BJ (cell line): ENCODE data around the gene CRYGN. TPM values are rescaled to one million over a fixed set of nuclear protein-coding genes. Genes with fewer than 3 reads are reported as not detected.

Source experiments
- CTCF ChIA-PET: fragments of 350-600 bp; formaldehyde crosslinking; extraction: SDS; loops from one replicate; lab custom pipeline; 2021; ENCODE audit warnings: antibody characterized with exemption, inconsistent platforms; lab: Yijun Ruan, JAX
- POLR2A ChIA-PET: fragments of 300-600 bp; sonication (Branson Sonifier 250); formaldehyde crosslinking; extraction: SDS; loops from one replicate; lab custom pipeline; 2021; ENCODE audit warnings: antibody characterized with exemption; lab: Charles Lee
- DNase-seq: peaks from one replicate; pipeline ENCODE4 v3.0.0-alpha.2; 2011; ENCODE audit warnings: low read depth
- H3K27me3 ChIP-seq: 2 replicates; pipeline ENCODE4 v1.6.0; 2011; ENCODE audit warnings: low read length; ENCODE audit not compliant: control insufficient read depth, insufficient read depth
- H3K36me3 ChIP-seq: 2 replicates; pipeline ENCODE4 v1.5.1; 2011; ENCODE audit warnings: low read length; ENCODE audit not compliant: control insufficient read depth, insufficient read depth
- H3K4me3 ChIP-seq: 2 replicates; pipeline ENCODE4 v1.5.1; 2011; ENCODE audit warnings: low read depth, mild to moderate bottlenecking, control low read depth, low read length
- polyA plus RNA-seq: library from polyadenylated mRNA; depleted of rRNA; stranded (reverse); fragments of >200 nt; gene quantifications from 2 replicates; pipeline ENCODE4 v1.2.3, GENCODE V29; 2011
- TF ChIP-seq, protein P1 (sequence below): IDR thresholded peaks from 2 replicates; pipeline ENCODE4 v1.5.1; 2011; ENCODE audit warnings: low read depth, mild to moderate bottlenecking, control low read depth, inconsistent platforms, low read length, moderate library complexity; ENCODE audit not compliant: insufficient read depth

The CRYGN gene
- polyA plus RNA-seq, 1 experiment: 0.10 TPM

DNA sequence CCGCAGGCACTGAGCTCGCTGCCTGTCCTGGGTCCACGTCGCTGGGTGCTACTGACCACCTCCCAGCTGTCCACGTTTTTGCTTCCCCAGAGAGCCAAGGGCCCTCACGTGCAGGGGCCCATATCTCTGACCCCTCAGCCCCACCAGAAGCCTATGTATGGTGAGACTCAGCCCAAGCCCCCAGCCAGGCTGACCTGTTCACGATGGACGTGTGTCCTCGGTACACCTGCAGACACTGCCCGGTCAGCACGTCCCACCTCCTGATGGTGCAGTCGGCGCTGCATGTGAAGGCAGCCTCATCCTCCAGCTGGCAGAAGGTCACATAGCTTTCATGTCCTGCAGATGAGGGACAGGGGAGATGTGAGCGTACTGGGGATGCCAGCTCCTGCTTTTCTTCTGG is 40.0 kb downstream of the CRYGN start:
- DNase-seq: no peak
- TF ChIP-seq, protein P1, sequence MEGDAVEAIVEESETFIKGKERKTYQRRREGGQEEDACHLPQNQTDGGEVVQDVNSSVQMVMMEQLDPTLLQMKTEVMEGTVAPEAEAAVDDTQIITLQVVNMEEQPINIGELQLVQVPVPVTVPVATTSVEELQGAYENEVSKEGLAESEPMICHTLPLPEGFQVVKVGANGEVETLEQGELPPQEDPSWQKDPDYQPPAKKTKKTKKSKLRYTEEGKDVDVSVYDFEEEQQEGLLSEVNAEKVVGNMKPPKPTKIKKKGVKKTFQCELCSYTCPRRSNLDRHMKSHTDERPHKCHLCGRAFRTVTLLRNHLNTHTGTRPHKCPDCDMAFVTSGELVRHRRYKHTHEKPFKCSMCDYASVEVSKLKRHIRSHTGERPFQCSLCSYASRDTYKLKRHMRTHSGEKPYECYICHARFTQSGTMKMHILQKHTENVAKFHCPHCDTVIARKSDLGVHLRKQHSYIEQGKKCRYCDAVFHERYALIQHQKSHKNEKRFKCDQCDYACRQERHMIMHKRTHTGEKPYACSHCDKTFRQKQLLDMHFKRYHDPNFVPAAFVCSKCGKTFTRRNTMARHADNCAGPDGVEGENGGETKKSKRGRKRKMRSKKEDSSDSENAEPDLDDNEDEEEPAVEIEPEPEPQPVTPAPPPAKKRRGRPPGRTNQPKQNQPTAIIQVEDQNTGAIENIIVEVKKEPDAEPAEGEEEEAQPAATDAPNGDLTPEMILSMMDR: no peak
- CTCF ChIA-PET: interaction anchor here (0.6 to 1.7 kb wide), 7 partner anchors 12 to 93 kb away, joined by 3 to 6 read pairs (median 4); no protein-coding TSS in a partner anchor
- Histone ChIP-seq H3K27me3 (peaks cover 6% of the 10 kb centered on the region), H3K4me3 (no peak overlapping the region), H3K36me3 (no peaks in the 10 kb centered on the region)
- POLR2A ChIA-PET: no interaction called here

DNA sequence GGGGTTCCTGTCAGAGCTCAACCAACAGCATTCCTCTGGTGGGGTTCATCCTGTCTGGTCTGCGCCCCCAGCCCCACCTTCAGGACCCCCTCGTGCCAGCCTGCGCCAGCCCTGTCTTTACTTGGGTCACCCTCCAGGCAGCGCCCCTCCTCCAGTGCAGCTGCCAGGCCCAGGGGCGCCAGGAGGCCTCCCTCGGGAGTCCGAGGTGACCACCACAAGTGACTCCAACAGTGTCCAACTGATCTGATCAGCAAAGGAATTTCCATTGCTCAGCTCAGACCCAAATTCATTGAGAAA is 40.7 kb downstream of the CRYGN start:
- CTCF ChIA-PET: interaction anchor here (0.6 to 1.7 kb wide), 7 partner anchors 18 to 84 kb away, joined by 3 to 6 read pairs (median 4); no protein-coding TSS in a partner anchor
- Histone ChIP-seq H3K4me3 (no peak overlapping the region), H3K36me3 (no peaks in the 10 kb centered on the region), H3K27me3 (peaks cover 8% of the 10 kb centered on the region)
- TF ChIP-seq, protein P1: no peak
- DNase-seq: no peak
- POLR2A ChIA-PET: no interaction called here

DNA sequence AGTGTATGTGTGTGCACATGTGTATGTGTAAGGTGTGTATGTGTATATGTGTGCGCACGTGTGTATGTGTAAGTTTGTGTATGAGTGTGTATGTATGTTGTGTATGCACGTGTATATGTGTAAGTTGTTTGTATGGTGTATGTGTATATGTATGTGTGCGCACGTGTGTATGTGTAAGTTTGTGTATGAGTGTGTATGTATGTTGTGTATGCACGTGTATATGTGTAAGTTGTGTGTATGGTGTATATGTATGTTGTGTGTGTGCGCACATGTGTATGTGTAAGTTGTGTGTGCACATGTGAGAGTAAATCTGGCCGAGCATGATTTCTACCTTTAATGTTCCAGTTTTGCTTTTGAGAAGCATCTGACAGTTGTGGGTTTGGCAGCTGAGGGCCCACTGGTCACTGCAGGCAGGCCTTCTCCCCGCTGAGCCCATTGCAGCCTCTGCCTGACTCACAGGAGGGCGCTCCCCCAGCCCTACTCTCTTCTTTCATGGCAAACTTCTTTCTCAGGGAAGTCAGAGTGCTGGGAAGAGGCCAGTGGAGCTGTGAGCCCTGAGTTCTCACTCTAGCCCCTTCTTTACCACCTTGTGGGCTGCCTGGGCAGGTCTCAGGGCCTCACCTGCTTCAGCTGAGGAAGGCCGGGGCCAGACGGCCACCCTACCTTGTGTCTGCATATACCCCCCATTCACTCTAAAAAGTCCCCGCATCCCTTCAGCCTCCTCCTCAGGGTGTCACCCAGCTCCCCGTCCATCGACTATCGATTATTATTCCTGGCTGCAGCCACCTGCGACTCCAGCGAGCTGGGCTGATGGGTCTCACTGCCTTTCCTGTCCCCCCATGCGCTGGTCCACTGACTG is 41.3 kb downstream of the CRYGN start:
- TF ChIP-seq, protein P1: no peak
- ChIA-PET CTCF (interaction anchor here (0.9 to 1.7 kb wide), 5 partner anchors 18 to 83 kb away, joined by 3 to 6 read pairs (median 4); no protein-coding TSS in a partner anchor), POLR2A (no interaction called here)
- no peak for DNase-seq
- Histone ChIP-seq H3K4me3 (no peak overlapping the region), H3K27me3 (peaks cover 8% of the 10 kb centered on the region), H3K36me3 (no peaks in the 10 kb centered on the region)

DNA sequence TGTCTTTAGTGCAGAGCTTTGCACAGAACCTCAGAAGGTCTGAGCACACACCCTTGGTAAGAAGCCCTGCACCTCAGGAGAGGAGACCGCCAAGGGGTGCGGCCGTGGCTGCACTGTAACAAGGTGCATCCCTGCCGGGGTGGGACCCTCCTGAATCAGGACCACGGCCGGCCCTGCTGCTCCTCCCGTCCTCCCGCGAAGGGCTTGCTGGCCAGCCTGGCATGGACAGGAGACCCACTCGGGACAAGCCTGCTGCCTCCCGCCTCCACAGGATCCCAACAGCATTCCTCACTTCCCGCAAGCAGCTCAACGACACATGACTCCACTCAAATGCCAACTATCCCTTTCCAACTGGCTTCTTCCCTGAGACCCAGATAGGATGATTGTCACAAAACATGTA is 42.9 kb downstream of the CRYGN start:
- CTCF ChIA-PET: no interaction called here
- TF ChIP-seq, protein P1: no peak
- POLR2A ChIA-PET: no interaction called here
- H3K36me3 ChIP-seq: no peaks in the 10 kb centered on the region
- H3K4me3 ChIP-seq: no peak overlapping the region
- DNase-seq: no peak
- H3K27me3 ChIP-seq: peaks cover 10% of the 10 kb centered on the region

DNA sequence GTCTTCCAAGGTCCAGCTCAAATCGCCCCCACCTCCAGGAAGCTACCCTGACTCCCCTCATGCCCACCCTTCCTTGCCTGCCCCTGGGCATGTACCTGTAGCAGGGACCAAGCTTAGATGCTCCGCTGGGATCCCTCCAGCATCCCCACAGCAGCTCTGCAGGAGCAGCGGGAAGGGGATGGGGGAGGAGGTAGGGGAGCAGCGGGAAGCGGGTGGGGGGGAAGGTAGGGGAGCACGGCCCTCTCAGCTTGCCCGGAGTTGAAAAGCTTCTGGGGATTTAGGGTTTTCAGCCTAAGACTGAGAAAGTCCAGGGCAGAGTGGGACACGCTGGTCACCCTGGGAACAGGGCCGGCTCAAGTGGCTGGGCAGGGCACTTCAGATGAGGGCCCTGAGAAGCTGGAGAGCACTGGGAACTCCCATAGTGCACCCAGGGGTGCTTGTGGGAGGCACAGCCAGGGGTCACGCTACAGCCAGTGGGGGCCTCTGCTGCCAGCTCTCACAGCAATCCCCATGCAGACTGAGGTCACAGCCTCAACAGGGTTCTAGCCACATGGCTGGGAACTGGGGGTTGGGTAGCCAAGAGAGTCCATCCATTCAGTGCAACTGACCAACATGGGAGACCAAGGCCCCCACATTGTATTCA is 43.5 kb downstream of the CRYGN start:
- POLR2A ChIA-PET: no interaction called here

More for the DNA sequence above, 43.5 kb downstream of the CRYGN start:
- DNase-seq: no peak
- no peak overlapping the region for H3K4me3 ChIP-seq
- H3K36me3 ChIP-seq: no peaks in the 10 kb centered on the region
- CTCF ChIA-PET: no interaction called here
- H3K27me3 ChIP-seq: peaks cover 10% of the 10 kb centered on the region
- TF ChIP-seq, protein P1: no peak
